Gastrocnemius medialis (tissue), 4 donors: ENCODE data around the gene MTCP1. TPM values are rescaled to one million over a fixed set of nuclear protein-coding genes. Genes with fewer than 3 reads are reported as not detected.

Source experiments
- ATAC-seq, 2 donors: fragments of 150-250 bp; one replicate each; pipeline ENCODE4 v1.9.1; 2016
- DNase-seq, 2 donors: peaks; one replicate each; pipeline ENCODE4 v3.0.0-alpha.2; 2019
- H3K27ac ChIP-seq, 4 donors: fragments of 200-600 bp; sonication (generic); 1 replicate in 1 of 4; 2 replicates in 3 of 4; pipeline ENCODE4 v1.5.1; 2016 to 2018; ENCODE audit warnings: mild to moderate bottlenecking in 2 of 4, moderate library complexity in 1 of 4
- H3K27me3 ChIP-seq, 3 donors: fragments of 200-600 bp; sonication (generic) in 2 of 3; 1 replicate in 1 of 3; 2 replicates in 2 of 3; pipeline versions ENCODE4 v1.5.1 to v1.6.0; 2016 to 2019; ENCODE audit warnings: mild to moderate bottlenecking in 1 of 3, moderate library complexity in 1 of 3
- H3K36me3 ChIP-seq, 2 donors: fragments of 200-600 bp; sonication (generic) in 1 of 2; one replicate each; pipeline ENCODE4 v1.5.1; 2017 to 2018
- H3K4me1 ChIP-seq, 2 donors: fragments of 200-600 bp; sonication (generic) in 1 of 2; one replicate each; pipeline ENCODE4 v1.5.1; 2016 to 2017; ENCODE audit warnings: mild to moderate bottlenecking in 2 of 2
- H3K4me3 ChIP-seq, 4 donors: fragments of 200-600 bp; sonication (generic) in 3 of 4; 1 replicate in 1 of 4; 2 replicates in 3 of 4; pipeline ENCODE4 v1.5.1; 2016 to 2019; ENCODE audit warnings: mild to moderate bottlenecking in 2 of 4
- H3K9me3 ChIP-seq, 3 donors: fragments of 200-600 bp; sonication (generic) in 2 of 3; 1 replicate in 1 of 3; 2 replicates in 2 of 3; pipeline ENCODE4 v1.5.1; 2016 to 2019
- CTCF ChIP-seq, 5 experiments: fragments of 450-650 bp in 3 of 5; fragments of 200-600 bp in 2 of 5; sonication (generic) in 2 of 5; IDR thresholded peaks in 4 of 5; conservative IDR thresholded peaks in 1 of 5; 1 replicate in 4 of 5; 2 replicates in 1 of 5; pipeline ENCODE4 v1.5.1; 2016 to 2019; ENCODE audit warnings: antibody characterized with exemption in 5 of 5, mild to moderate bottlenecking in 3 of 5, moderate library complexity in 3 of 5
- POLR2A ChIP-seq, 2 donors: fragments of 450-650 bp; IDR thresholded peaks; one replicate each; pipeline ENCODE4 v1.6.1; 2017; ENCODE audit warnings: antibody characterized with exemption in 2 of 2, mild to moderate bottlenecking in 2 of 2, moderate library complexity in 2 of 2
- in situ Hi-C, 4 donors: fragments of 200-750 bp; cut with MboI; loops; one replicate each; pipeline versions ENCODE4 v1.15.0 to v1.8.0; 2017; ENCODE audit warnings: low sequenced_read_pairs in 4 of 4
- intact Hi-C: fragments of 100-400 bp; cut with DNase I; formaldehyde crosslinking; loops from one replicate; pipeline ENCODE4 v1.15.1; 2023; ENCODE audit warnings: low total_unique reads
- total RNA-seq, 4 donors: library from RNA; depleted of rRNA; stranded (reverse); fragments of >200 nt; gene quantifications; one replicate each; pipeline versions ENCODE4 v1.1.0 to v1.2.3, GENCODE V29; 2016

MTCP1 gene
- total RNA-seq, 4 donors from 2014 or later: 0.31 to 2.2 (median 0.93) TPM; not detected in 1

DNA sequence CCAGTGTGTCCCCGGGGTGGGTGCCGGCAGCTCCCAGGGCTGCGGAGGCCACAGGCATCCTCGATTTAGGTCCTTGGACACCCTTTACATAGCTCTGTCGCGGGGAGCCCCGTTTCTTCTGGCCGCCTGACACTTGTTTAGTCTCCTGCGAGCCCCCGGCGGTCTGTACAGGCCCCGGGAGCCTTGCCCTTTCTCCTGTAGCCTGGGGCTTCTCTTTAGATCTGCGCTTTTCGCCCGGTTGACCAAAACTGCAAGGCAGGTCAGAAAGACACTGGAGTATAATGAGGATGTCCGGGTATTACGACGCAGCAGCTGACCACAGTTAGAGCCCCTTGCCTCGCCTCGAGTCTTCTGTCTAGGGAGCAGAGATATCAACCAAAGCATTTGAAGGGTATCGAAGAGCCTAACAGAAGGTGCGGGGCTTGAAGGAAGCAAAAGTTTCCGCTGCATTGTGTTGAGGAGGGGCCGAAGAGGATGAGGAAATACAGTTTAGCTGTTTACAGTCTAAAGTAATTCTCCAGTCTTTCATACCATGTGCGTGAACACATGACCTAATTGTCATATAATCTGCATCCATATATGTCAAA, 851 bp upstream of the MTCP1 start:
- no peaks in the 10 kb centered on the region for H3K36me3 ChIP-seq
- peaks cover 5 to 16% of the 10 kb centered on the region in 2 donors for H3K4me1 ChIP-seq
- in situ Hi-C loops (no loop called here), intact Hi-C loops (loop anchor here (5.0 kb wide), 3 partner anchors 44 to 146 kb away; partner anchors contain the start of genes FUNDC2 and VBP1)
- peak overlapping the region; percentile 76 to 88 (median 80) for H3K27ac ChIP-seq
- no peaks in the 10 kb centered on the region for H3K9me3 ChIP-seq
- TF ChIP-seq POLR2A (IDR thresholded peaks at IDR 0.05) (no peak), CTCF (IDR thresholded peaks at IDR 0.05 in 4 of 5, conservative IDR thresholded peaks at IDR 0.05 in 1 of 5) (no peak)
- H3K4me3 ChIP-seq: peak overlapping the region; percentile 59 to 72 (median 65)
- ATAC-seq: peak in 1 of 2 donors; percentile 25
- DNase-seq: no peak
- no peaks in the 10 kb centered on the region for H3K27me3 ChIP-seq

DNA sequence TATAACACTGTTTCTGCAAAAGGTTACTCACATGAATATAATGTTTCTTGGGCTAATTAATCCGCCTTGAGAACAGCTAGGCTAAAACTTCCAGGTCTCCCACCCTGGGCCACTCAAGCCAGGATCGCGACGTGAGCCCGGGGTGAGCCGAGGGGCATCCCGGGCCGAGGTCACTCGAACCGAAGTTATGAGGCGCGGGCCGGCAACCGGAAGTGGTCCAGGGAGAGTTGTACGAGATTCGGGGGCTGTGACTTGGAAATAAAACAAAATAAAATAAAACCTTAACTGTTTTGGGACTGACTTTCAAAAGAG, 317 bp downstream of the MTCP1 start:
- TF ChIP-seq POLR2A (IDR thresholded peaks at IDR 0.05): no peak
- no peak for TF ChIP-seq CTCF (IDR thresholded peaks at IDR 0.05 in 4 of 5, conservative IDR thresholded peaks at IDR 0.05 in 1 of 5)
- ATAC-seq: peak; percentile 33 to 48
- no peak for DNase-seq
- Histone ChIP-seq H3K27ac (peak overlapping the region; percentile 87 to 93 (median 88)), H3K27me3 (no peaks in the 10 kb centered on the region), H3K4me1 (peaks cover 5 to 16% of the 10 kb centered on the region in 2 donors), H3K9me3 (no peaks in the 10 kb centered on the region), H3K36me3 (no peaks in the 10 kb centered on the region), H3K4me3 (peak overlapping the region; percentile 58 to 79 (median 74))
- intact Hi-C loops: loop anchor here (5.0 kb wide), 3 partner anchors 43 to 147 kb away; partner anchors contain the start of genes FUNDC2 and VBP1
- in situ Hi-C loops: no loop called here

DNA sequence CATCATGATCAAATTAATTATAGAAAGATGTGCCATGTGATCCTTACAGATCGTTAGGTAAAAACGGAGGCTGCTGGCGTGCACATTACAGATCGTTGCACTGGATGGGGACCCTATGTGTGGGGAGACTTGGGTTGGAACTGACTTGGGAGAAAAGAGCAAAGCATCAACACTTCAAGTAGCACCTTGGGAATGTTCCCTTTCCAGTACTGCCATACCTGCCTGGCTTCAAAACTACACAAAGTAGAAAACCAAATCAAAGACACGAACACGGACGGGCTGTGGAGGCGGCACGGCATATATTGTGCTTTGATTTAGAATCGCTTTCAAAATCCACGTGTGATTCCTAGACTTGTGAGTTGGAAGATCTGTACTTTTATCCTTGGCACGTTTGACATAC, 898 bp downstream of the MTCP1 start:
- H3K36me3 ChIP-seq: no peaks in the 10 kb centered on the region
- ATAC-seq (no peak), DNase-seq (no peak)
- no peaks in the 10 kb centered on the region for H3K9me3 ChIP-seq
- peak overlapping the region; percentile 58 to 79 (median 74) for H3K4me3 ChIP-seq
- TF ChIP-seq POLR2A (IDR thresholded peaks at IDR 0.05): no peak
- TF ChIP-seq CTCF (IDR thresholded peaks at IDR 0.05 in 4 of 5, conservative IDR thresholded peaks at IDR 0.05 in 1 of 5): no peak
- intact Hi-C loops: loop anchor here (5.0 kb wide), 3 partner anchors 43 to 147 kb away; partner anchors contain the start of genes FUNDC2 and VBP1
- in situ Hi-C loops: no loop called here
- no peaks in the 10 kb centered on the region for H3K27me3 ChIP-seq
- peak overlapping the region; percentile 87 to 93 (median 88) for H3K27ac ChIP-seq
- peaks cover 5 to 19% of the 10 kb centered on the region in 2 donors for H3K4me1 ChIP-seq

- Histone ChIP-seq H3K27me3 (no peaks in the 10 kb centered on the region), H3K4me1 (peaks cover 5 to 20% of the 10 kb centered on the region in 2 donors), H3K4me3 (peak overlapping the region in 1 of 4 donors; percentile 73), H3K27ac (peak overlapping the region in 2 of 4 donors; percentile 89 to 93), H3K9me3 (no peaks in the 10 kb centered on the region), H3K36me3 (no peaks in the 10 kb centered on the region)
- no peak for DNase-seq
- in situ Hi-C loops: no loop called here
- no peak for ATAC-seq
- no peak for TF ChIP-seq CTCF (IDR thresholded peaks at IDR 0.05 in 4 of 5, conservative IDR thresholded peaks at IDR 0.05 in 1 of 5)
- no peak for TF ChIP-seq POLR2A (IDR thresholded peaks at IDR 0.05)
- intact Hi-C loops: no loop called here
Measured at GRCh38 chrX:155069414-155069813, 1.5 kb downstream of the MTCP1 start.
